ENCODE results near the gene IGSF6.
"Not testable (repeated sequence)": the region's sequence is repeated elsewhere in the genome, so short reads cannot be mapped to it uniquely, and the experiment has no call there.

The IGSF6 gene

DNA sequence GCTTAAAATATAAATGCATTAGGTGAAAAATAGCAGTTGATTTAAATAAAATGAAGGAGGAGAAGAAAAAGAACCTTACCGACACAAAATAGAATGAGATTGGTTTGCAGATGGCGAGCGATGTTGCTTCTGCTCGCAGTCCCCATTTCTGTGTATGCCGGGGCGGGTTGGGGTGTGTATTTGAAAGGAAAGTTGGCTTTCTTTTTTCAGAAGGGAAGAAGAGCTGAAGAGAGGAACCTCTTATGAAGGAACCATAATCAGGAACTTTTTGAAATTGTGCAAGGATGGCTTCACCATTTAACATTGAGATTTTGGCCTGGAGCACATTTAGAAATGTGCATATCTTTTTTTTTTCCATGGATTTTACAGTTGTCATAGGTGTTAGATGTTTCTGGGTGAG lies at the start of gene IGSF6:
IGSF6 (minus strand) TSS at position 156 of the 400 bp plus-strand sequence; CDS start at position 146, 10 bp downstream.
- no peak for DNase-seq

DNA sequence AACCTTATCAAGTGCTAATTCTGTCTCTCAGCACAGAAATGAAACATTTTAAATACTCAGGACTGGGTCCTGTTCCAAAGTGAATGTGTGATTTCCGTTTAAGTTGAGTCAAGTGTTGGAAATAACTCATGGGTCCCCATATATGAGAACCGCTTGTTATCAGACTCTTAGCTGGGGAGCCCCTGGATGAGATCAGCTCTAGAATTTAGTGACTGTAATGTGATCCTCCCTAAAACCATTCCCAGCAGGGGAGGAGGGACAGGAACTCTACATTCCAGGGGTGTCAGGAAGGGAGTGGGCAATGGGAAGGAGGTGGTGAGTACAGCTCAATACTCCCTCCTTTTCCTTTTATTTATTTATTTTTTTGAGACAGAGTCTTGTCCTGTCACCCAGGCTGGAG lies 48.9 kb upstream of the IGSF6 start:
- no peak for DNase-seq

DNA sequence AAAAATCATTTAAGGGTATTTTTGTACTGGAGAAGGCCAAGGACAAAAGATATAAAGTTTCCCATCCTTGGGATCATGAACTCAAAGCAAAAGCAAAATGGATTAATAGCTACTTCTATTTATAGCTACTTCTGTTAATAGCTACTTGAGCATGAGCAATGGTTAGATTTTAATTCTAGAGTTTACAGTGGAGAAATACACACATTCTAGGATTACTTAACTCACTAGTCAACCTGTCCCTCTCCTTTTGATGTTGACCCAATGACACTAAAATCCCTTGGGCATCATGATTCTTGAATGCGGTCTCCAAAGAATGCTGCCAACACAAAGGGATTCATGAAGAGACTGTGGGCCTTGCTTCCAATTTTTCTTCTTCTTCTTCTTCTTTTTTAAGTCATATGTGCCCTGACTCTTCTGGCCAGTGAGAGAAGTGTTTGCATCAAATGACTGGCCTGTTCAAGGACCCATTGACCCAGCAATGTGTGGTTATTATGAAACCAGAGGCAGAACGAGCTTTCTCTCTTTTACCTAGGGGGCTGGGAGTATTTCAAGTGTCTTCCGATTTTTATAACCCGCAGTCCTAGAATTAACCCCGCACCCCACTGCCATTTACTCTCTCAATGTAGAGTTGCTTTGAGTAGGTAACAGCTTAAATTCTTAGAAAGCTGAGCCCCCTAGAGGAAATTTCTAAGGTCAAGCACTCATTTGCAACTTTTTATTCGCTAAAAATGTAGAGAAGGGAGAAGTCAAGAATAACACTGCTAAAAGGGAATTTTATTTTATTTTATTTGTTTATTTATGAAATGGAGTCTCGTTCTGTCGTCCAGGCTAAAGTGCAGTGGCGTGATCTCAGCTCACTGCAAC lies 46.0 kb upstream of the IGSF6 start:
- DNase-seq, result no peak

GRCh38 chr16:21697032-21697431 lies 44.6 kb upstream of the IGSF6 start:
- DNase-seq, result no peak

GRCh38 chr16:21694609-21695008 lies 42.2 kb upstream of the IGSF6 start:
- no peak for DNase-seq

- not testable (repeated sequence) for DNase-seq
These were observed 38.6 kb upstream of the IGSF6 start for GRCh38 chr16:21690967-21691366.

DNA sequence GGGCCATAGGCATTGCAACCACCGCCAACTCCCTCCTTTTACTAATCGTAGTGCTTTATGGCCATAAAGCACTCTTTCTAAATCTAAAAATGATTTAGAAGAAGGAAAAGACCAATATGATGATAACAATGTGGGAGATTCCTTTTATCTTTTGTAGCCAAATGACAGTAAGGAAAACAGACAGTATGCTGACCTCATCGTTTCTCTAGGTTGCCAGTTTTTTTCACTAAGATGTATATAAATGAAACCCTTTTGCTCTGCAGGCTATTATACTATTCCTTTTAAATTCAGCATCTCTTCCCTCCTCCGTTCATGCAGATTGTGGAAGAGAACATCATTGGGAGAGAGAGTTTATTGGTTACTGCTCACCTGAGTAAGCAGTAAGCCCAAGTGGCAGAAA lies 36.7 kb upstream of the IGSF6 start:
- DNase-seq, result no peak

GRCh38 chr16:21685034-21685455 lies 32.6 kb upstream of the IGSF6 start:
- no peak for DNase-seq

GRCh38 chr16:21684199-21684598 lies 31.8 kb upstream of the IGSF6 start:
- DNase-seq, result peak; percentile 39

GRCh38 chr16:21683184-21683583 lies 30.8 kb upstream of the IGSF6 start:
- no peak for DNase-seq

DNA sequence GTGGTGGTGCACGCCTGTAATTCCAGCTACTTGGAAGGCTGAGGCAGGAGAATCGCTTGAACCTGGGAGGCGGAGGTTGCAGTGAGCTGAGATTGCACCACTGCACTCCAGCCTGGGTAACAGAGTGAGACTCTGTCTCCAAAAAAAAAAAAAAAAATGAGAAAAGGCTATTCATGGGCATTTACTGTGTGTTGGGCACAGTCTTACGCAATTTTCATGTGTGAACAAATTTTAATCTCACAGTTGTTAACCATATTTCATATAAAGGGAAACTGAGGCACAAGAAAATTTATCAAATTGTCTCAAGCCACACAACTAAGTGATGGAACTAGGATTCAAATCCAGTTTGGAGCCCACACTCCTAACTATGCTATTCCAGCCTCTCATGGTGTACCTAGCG lies 28.3 kb upstream of the IGSF6 start:
- DNase-seq, result not testable (repeated sequence)

GRCh38 chr16:21674456-21674855 lies 22.0 kb upstream of the IGSF6 start:
- not testable (repeated sequence) for DNase-seq

GRCh38 chr16:21673469-21673868 lies 21.1 kb upstream of the IGSF6 start:
- no peak for DNase-seq

DNA sequence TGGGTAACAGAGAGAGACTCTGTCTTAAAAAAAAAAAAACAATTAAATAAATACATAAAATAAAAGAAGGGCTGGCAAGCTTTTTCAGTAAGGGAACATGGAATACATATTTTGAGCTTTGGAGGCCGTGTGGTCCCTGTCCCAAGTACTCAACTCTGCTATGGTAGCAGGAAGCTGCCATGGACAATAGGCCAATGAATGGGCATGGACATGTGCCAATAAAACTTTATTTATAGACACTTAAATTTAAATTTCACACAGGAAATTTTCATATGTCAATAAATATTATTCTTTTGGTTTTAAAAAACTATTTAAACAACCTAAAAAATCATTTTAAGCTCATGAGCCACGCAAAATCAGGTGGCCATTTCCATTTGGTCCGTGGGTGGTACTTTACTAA lies 15.2 kb upstream of the IGSF6 start:
- no peak for DNase-seq

DNA sequence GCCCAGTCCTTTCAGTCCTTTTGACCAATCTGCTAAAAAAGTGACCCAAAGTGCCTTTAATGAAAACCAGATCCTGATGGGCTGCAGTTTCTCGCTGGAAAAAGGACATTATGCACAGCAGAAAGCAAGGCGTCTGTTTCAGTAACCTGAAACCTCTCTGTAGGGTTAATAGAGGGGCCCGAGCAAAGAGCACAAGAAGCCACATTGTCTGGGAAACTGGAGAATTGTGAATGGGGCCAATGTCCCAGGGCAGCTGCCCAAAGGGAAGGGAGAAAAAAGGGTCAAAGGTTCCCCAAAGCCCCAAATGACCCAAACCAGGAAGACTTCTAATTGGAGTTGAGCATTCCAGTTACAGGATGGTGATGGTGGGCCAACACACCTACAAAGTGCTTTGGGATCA lies 14.4 kb upstream of the IGSF6 start:
- no peak for DNase-seq

DNA sequence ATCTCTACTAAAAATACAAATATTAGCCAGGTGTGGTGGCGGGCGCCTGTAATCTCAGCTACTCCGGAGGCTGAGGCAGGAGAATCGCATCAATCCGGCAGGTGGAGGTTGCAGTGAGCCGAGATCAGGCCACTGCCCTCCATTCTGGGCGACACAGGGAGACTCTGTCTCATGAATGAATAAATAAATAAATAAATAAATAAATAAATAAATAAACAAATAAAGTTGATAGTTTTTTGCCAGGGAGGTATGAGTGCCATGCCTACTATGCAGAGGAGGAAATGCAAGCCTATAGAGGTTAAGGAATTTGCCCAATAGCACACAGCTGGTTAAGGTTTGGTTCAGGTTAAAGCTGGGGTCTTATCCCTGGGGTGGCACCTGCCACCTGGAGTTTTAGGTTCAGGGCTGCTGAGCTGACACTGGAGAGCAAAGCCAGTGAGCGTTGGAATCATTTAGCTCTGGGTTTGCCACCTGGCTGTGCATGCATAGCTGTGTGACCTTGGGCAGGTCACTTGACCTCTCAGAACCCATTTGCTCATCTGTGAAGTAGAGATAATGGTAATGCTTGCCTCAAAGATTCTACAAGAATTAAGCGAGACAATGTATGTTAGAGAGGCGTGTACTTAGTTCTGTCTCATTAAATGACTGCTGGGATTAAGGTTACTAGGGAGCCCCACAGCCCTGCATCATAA lies 12.5 kb upstream of the IGSF6 start:
- no peak for DNase-seq

DNA sequence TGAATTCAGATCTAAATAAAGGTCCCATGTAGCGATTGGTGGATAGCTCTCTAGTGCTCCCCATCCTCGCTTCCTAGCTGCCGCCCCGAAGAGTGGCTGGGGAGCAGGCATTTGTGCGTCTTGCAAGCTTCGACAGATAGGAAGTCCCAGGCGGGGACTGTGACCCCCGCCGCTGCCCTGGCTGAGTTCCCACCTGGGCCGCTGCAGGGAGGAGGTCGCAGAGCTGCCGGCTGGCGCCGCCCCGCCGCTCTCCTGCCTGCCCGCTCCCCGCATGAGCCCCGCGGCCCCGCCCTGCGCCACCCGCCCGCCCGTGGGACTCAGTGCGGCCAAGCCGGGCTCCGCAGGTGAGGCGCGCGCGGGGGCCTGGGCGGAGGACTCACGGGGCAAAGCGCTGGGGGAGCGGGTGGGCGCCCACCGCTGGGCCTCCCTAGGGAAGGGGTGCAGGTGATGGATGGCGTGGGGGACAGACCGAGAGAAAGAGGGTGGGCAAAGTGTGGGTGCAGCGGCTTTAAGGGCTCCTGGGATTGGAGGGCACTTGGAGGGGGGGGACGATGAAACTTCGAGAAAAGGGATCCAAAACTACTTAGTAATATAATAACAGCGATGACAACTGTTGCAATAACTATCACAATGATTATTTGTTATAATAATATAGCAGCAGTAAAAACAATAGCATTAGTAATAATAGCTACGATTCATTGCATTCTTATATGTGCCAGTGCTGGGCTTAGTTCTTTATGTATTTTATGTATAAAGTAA lies 11.7 kb upstream of the IGSF6 start, which contains the start of gene OTOA:
OTOA (plus strand) TSS at position 80 of the 759 bp plus-strand sequence. CDS start 14,547 bp downstream, outside the sequence.
- no peak for DNase-seq

DNA sequence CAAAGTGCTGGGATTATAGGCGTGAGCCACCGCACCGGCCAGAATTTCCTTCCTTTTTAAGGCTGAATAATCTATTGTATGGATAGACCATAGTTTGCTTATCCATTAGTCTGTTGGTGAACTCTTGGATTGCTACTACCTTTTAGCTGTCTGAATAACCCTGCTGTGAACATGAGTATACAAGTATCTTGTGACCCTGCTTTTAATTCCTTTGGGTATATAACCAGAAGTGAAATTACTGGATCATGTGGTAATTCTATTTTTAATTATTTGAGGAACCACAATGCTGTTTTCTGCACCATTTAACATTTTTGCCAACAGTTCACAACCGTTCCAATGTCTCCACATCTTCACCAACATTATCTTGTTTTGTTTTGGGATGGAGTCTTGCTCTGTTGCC lies 6.7 kb upstream of the IGSF6 start:
- DNase-seq, result no peak

- DNase-seq, result peak; percentile 70
These were observed 4.7 kb upstream of the IGSF6 start for GRCh38 chr16:21656795-21657768.

GRCh38 chr16:21654881-21655280 lies 2.5 kb upstream of the IGSF6 start:
- no peak for DNase-seq

DNA sequence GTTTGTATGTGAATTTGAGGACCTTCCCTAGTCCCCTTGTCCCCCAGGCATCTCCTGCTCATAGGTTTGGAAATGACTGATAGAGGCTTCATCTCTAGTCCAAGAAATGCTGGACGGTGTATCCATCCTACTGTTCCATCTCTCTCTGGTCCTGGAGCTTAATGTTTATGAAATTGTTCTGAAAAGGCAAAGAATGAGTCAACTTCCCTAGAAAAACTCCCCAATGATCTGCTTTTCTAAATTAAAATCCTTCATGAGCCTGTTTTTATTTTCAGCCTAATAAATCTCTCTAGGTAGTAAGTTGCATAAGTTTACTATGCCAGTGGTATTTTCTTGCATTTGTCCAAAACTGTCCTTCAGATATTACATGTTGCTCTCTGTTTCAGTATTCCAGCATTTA lies 2.1 kb upstream of the IGSF6 start:
- no peak for DNase-seq

- DNase-seq, result no peak
These were observed 1.2 kb upstream of the IGSF6 start for GRCh38 chr16:21653571-21653970.
